ENCODE results near the gene WWP2.
A peak's percentile ranks its signal among the peaks of the same experiment; 100 is the strongest.

The WWP2 gene

GRCh38 chr16:69925311-69925710 is 163.2 kb downstream of the WWP2 start:
- H3K27me3 ChIP-seq (ENCODE audit: control insufficient read depth, insufficient read depth, low read length) = no peaks in the 10 kb centered on the region
- no CpG with 5 or more reads among the region's 8 CpGs for WGBS (ENCODE audit: insufficient coverage, insufficient read length)
- H3K27ac ChIP-seq (ENCODE audit: low read length) = no peak overlapping the region
- DNase-seq (ENCODE audit: low read depth, low spot score) = no peak
- H3K36me3 ChIP-seq (ENCODE audit: control insufficient read depth, insufficient read depth, low read length) = peaks cover 3% of the 10 kb centered on the region; the same call in 1 of the 2 replicates
- no peaks in the 10 kb centered on the region for H3K9me3 ChIP-seq (ENCODE audit: control insufficient read depth, insufficient read depth, low read length)
- no peak overlapping the region for H3K4me3 ChIP-seq (ENCODE audit: low read length)
- H3K4me1 ChIP-seq (ENCODE audit: control insufficient read depth, insufficient read depth, low read length) = peaks cover 3% of the 10 kb centered on the region; the same call in 1 of the 2 replicates

GRCh38 chr16:69926241-69926640 is 164.1 kb downstream of the WWP2 start:
- no CpG with 5 or more reads among the region's 8 CpGs for WGBS (ENCODE audit: insufficient coverage, insufficient read length)
- H3K27me3 ChIP-seq (ENCODE audit: control insufficient read depth, insufficient read depth, low read length) = no peaks in the 10 kb centered on the region
- peaks cover 3% of the 10 kb centered on the region; the same call in 1 of the 2 replicates for H3K36me3 ChIP-seq (ENCODE audit: control insufficient read depth, insufficient read depth, low read length)
- H3K4me1 ChIP-seq (ENCODE audit: control insufficient read depth, insufficient read depth, low read length) = peaks cover 3% of the 10 kb centered on the region; the same call in 1 of the 2 replicates
- no peak overlapping the region for H3K27ac ChIP-seq (ENCODE audit: low read length)
- no peak overlapping the region for H3K4me3 ChIP-seq (ENCODE audit: low read length)
- no peaks in the 10 kb centered on the region for H3K9me3 ChIP-seq (ENCODE audit: control insufficient read depth, insufficient read depth, low read length)
- no peak for DNase-seq (ENCODE audit: low read depth, low spot score)

- no peak overlapping the region for H3K4me3 ChIP-seq (ENCODE audit: low read length)
- H3K4me1 ChIP-seq (ENCODE audit: control insufficient read depth, insufficient read depth, low read length) = peaks cover 3% of the 10 kb centered on the region; the same call in 1 of the 2 replicates
- no peak overlapping the region for H3K27ac ChIP-seq (ENCODE audit: low read length)
- DNase-seq (ENCODE audit: low read depth, low spot score) = no peak
- H3K36me3 ChIP-seq (ENCODE audit: control insufficient read depth, insufficient read depth, low read length) = peaks cover 6% of the 10 kb centered on the region; the same call in 1 of the 2 replicates
- no peaks in the 10 kb centered on the region for H3K9me3 ChIP-seq (ENCODE audit: control insufficient read depth, insufficient read depth, low read length)
- H3K27me3 ChIP-seq (ENCODE audit: control insufficient read depth, insufficient read depth, low read length) = no peaks in the 10 kb centered on the region
- no CpG with 5 or more reads among the region's 17 CpGs for WGBS (ENCODE audit: insufficient coverage, insufficient read length)
These were observed 165.1 kb downstream of the WWP2 start for GRCh38 chr16:69927056-69927757.

- Histone ChIP-seq H3K9me3 (ENCODE audit: control insufficient read depth, insufficient read depth, low read length) (no peaks in the 10 kb centered on the region), H3K36me3 (ENCODE audit: control insufficient read depth, insufficient read depth, low read length) (peaks cover 12% of the 10 kb centered on the region; the same call in 1 of the 2 replicates), H3K4me3 (ENCODE audit: low read length) (no peak overlapping the region), H3K4me1 (ENCODE audit: control insufficient read depth, insufficient read depth, low read length) (peaks cover 3% of the 10 kb centered on the region; the same call in 1 of the 2 replicates), H3K27me3 (ENCODE audit: control insufficient read depth, insufficient read depth, low read length) (no peaks in the 10 kb centered on the region), H3K27ac (ENCODE audit: low read length) (no peak overlapping the region)
- no CpG with 5 or more reads among the region's 10 CpGs for WGBS (ENCODE audit: insufficient coverage, insufficient read length)
- DNase-seq (ENCODE audit: low read depth, low spot score) = no peak
These were observed 166.8 kb downstream of the WWP2 start for GRCh38 chr16:69928856-69929400.

- Histone ChIP-seq H3K27ac (ENCODE audit: low read length) (no peak overlapping the region), H3K4me1 (ENCODE audit: control insufficient read depth, insufficient read depth, low read length) (0 out of 2 replicates have a peak, but pooled peaks cover 1% of the 10 kb centered on the region), H3K27me3 (ENCODE audit: control insufficient read depth, insufficient read depth, low read length) (no peaks in the 10 kb centered on the region), H3K4me3 (ENCODE audit: low read length) (no peak overlapping the region), H3K36me3 (ENCODE audit: control insufficient read depth, insufficient read depth, low read length) (peaks cover 12% of the 10 kb centered on the region; the same call in 1 of the 2 replicates), H3K9me3 (ENCODE audit: control insufficient read depth, insufficient read depth, low read length) (no peaks in the 10 kb centered on the region)
- WGBS (ENCODE audit: insufficient coverage, insufficient read length) = no CpG with 5 or more reads among the region's 9 CpGs
- no peak for DNase-seq (ENCODE audit: low read depth, low spot score)
These were observed 167.3 kb downstream of the WWP2 start for GRCh38 chr16:69929480-69929879.

- Histone ChIP-seq H3K4me3 (ENCODE audit: low read length) (no peak overlapping the region), H3K27ac (ENCODE audit: low read length) (no peak overlapping the region), H3K4me1 (ENCODE audit: control insufficient read depth, insufficient read depth, low read length) (no peaks in the 10 kb centered on the region), H3K9me3 (ENCODE audit: control insufficient read depth, insufficient read depth, low read length) (no peaks in the 10 kb centered on the region), H3K27me3 (ENCODE audit: control insufficient read depth, insufficient read depth, low read length) (no peaks in the 10 kb centered on the region), H3K36me3 (ENCODE audit: control insufficient read depth, insufficient read depth, low read length) (peaks cover 12% of the 10 kb centered on the region; the same call in 1 of the 2 replicates)
- peak; percentile 70 for DNase-seq (ENCODE audit: low read depth, low spot score)
- WGBS (ENCODE audit: insufficient coverage, insufficient read length) = no CpG with 5 or more reads among the region's 12 CpGs
These were observed 168.1 kb downstream of the WWP2 start for GRCh38 chr16:69930117-69930776.

GRCh38 chr16:69931631-69932030 is 169.5 kb downstream of the WWP2 start:
- DNase-seq (ENCODE audit: low read depth, low spot score) = no peak
- Histone ChIP-seq H3K36me3 (ENCODE audit: control insufficient read depth, insufficient read depth, low read length) (peaks cover 9% of the 10 kb centered on the region; the same call in 1 of the 2 replicates), H3K27me3 (ENCODE audit: control insufficient read depth, insufficient read depth, low read length) (no peaks in the 10 kb centered on the region), H3K4me1 (ENCODE audit: control insufficient read depth, insufficient read depth, low read length) (no peaks in the 10 kb centered on the region), H3K27ac (ENCODE audit: low read length) (no peak overlapping the region), H3K9me3 (ENCODE audit: control insufficient read depth, insufficient read depth, low read length) (no peaks in the 10 kb centered on the region), H3K4me3 (ENCODE audit: low read length) (no peak overlapping the region)
- no CpG with 5 or more reads among the region's 13 CpGs for WGBS (ENCODE audit: insufficient coverage, insufficient read length)

- Histone ChIP-seq H3K9me3 (ENCODE audit: control insufficient read depth, insufficient read depth, low read length) (no peaks in the 10 kb centered on the region), H3K27ac (ENCODE audit: low read length) (no peak overlapping the region), H3K27me3 (ENCODE audit: control insufficient read depth, insufficient read depth, low read length) (no peaks in the 10 kb centered on the region), H3K4me1 (ENCODE audit: control insufficient read depth, insufficient read depth, low read length) (no peaks in the 10 kb centered on the region), H3K4me3 (ENCODE audit: low read length) (no peak overlapping the region), H3K36me3 (ENCODE audit: control insufficient read depth, insufficient read depth, low read length) (peaks cover 11% of the 10 kb centered on the region; the same call in 1 of the 2 replicates)
- no peak for DNase-seq (ENCODE audit: low read depth, low spot score)
- WGBS (ENCODE audit: insufficient coverage, insufficient read length) = no CpG with 5 or more reads among the region's 9 CpGs
These were observed 170.1 kb downstream of the WWP2 start for GRCh38 chr16:69932228-69932627.

- Histone ChIP-seq H3K27ac (ENCODE audit: low read length) (no peak overlapping the region), H3K27me3 (ENCODE audit: control insufficient read depth, insufficient read depth, low read length) (no peaks in the 10 kb centered on the region), H3K9me3 (ENCODE audit: control insufficient read depth, insufficient read depth, low read length) (no peaks in the 10 kb centered on the region), H3K36me3 (ENCODE audit: control insufficient read depth, insufficient read depth, low read length) (peaks cover 15% of the 10 kb centered on the region; the same call in 1 of the 2 replicates), H3K4me3 (ENCODE audit: low read length) (no peak overlapping the region), H3K4me1 (ENCODE audit: control insufficient read depth, insufficient read depth, low read length) (no peaks in the 10 kb centered on the region)
- no CpG with 5 or more reads among the region's 27 CpGs for whole genome bisulfite sequencing (ENCODE audit: insufficient coverage, insufficient read length)
- DNase-seq (ENCODE audit: low read depth, low spot score) = no peak
These were observed 170.7 kb downstream of the WWP2 start for GRCh38 chr16:69932691-69933392.

- WGBS (ENCODE audit: insufficient coverage, insufficient read length) = no CpG with 5 or more reads among the region's 10 CpGs
- peaks cover 15% of the 10 kb centered on the region; the same call in 1 of the 2 replicates for H3K36me3 ChIP-seq (ENCODE audit: control insufficient read depth, insufficient read depth, low read length)
- no peak overlapping the region for H3K27ac ChIP-seq (ENCODE audit: low read length)
- H3K4me3 ChIP-seq (ENCODE audit: low read length) = no peak overlapping the region
- H3K27me3 ChIP-seq (ENCODE audit: control insufficient read depth, insufficient read depth, low read length) = no peaks in the 10 kb centered on the region
- H3K9me3 ChIP-seq (ENCODE audit: control insufficient read depth, insufficient read depth, low read length) = no peaks in the 10 kb centered on the region
- DNase-seq (ENCODE audit: low read depth, low spot score) = no peak
- no peaks in the 10 kb centered on the region for H3K4me1 ChIP-seq (ENCODE audit: control insufficient read depth, insufficient read depth, low read length)
These were observed 171.9 kb downstream of the WWP2 start for GRCh38 chr16:69934044-69934443.
